GM12878 (cell line): Measurements from ENCODE around the gene PLPPR1.

Source experiments
- BMI1 ChIP-seq: fragments of 450-650 bp; IDR thresholded peaks from 2 replicates; pipeline ENCODE4 v1.6.1; 2016; ENCODE audit warnings: mild to moderate bottlenecking, moderate library complexity, borderline replicate concordance
- EP300 ChIP-seq, 2 experiments: fragments of 150-350 bp in 1 of 2; IDR thresholded peaks; 2 replicates each; pipeline ENCODE4 v1.6.1; 2011 to 2012; ENCODE audit warnings: low read depth in 2 of 2, low read length in 2 of 2, borderline replicate concordance in 1 of 2, improper control_type of control experiment in 1 of 2, inconsistent platforms in 1 of 2; ENCODE audit not compliant: control insufficient read depth in 1 of 2
- EZH2 ChIP-seq: IDR thresholded peaks from 2 replicates; pipeline ENCODE4 v1.6.1; 2012; ENCODE audit warnings: low read depth, mild to moderate bottlenecking, control low read depth, inconsistent platforms, low read length, borderline replicate concordance; ENCODE audit not compliant: control insufficient read depth
- IKZF1 ChIP-seq: fragments of 450-650 bp; conservative IDR thresholded peaks from 2 replicates; pipeline ENCODE4 v1.6.1; 2017; ENCODE audit warnings: antibody characterized with exemption, mild to moderate bottlenecking
- MYC ChIP-seq: IDR thresholded peaks from 2 replicates; pipeline ENCODE4 v1.6.1; 2011; ENCODE audit warnings: mild to moderate bottlenecking, low read length, moderate library complexity, inconsistent platforms; ENCODE audit not compliant: insufficient read depth, insufficient replicate concordance, insufficient read length, severe bottlenecking
- POLR2A ChIP-seq: IDR thresholded peaks from 2 replicates; pipeline ENCODE4 v1.6.1; 2011; ENCODE audit warnings: low read depth, mild to moderate bottlenecking, low read length
- RAD21 ChIP-seq: IDR thresholded peaks from 2 replicates; pipeline ENCODE4 v1.6.1; 2011; ENCODE audit warnings: mild to moderate bottlenecking, low read depth, low read length, moderate library complexity; ENCODE audit not compliant: insufficient read depth
- RFX5 ChIP-seq: IDR thresholded peaks from 2 replicates; pipeline ENCODE4 v1.6.1; 2011; ENCODE audit warnings: low read depth, low read length, improper control_type of control experiment
- TARDBP ChIP-seq: IDR thresholded peaks from 2 replicates; pipeline ENCODE4 v1.6.1; 2016; ENCODE audit warnings: borderline replicate concordance
- TF ChIP-seq, protein P1 (sequence below), 3 experiments: IDR thresholded peaks in 2 of 3; conservative IDR thresholded peaks in 1 of 3; 2 replicates each; pipeline ENCODE4 v1.5.1; 2011; ENCODE audit warnings: low read depth in 3 of 3, low read length in 3 of 3, mild to moderate bottlenecking in 3 of 3, control low read depth in 2 of 3, moderate library complexity in 2 of 3, inconsistent platforms in 1 of 3, mixed read lengths in 1 of 3; ENCODE audit not compliant: control insufficient read depth in 2 of 3, insufficient read depth in 1 of 3; ENCODE audit errors: extremely low read depth in 1 of 3

DNA sequence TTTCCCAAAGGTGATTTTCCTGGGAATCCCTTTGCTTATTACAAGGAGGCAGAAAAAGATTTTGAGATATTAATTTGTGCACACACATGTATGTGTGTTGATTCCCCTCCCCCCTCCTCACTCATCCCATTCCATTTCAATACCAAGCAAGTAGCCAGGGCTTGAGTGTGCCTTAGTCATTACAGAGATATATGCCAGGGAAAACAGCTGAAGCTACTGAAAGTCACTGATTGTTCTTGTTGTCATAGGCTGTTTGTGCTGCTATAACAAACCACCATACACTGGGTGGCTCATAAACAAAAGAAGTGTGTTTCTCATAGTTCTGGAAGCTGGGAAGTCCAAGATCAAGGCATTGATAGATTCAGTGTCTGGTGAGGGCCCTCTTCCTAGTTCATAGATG is 197.6 kb downstream of the PLPPR1 start:
- TF ChIP-seq MYC = no peak
- TF ChIP-seq TARDBP = no peak
- no peak for TF ChIP-seq BMI1
- no peak for TF ChIP-seq POLR2A
- TF ChIP-seq, protein P1, sequence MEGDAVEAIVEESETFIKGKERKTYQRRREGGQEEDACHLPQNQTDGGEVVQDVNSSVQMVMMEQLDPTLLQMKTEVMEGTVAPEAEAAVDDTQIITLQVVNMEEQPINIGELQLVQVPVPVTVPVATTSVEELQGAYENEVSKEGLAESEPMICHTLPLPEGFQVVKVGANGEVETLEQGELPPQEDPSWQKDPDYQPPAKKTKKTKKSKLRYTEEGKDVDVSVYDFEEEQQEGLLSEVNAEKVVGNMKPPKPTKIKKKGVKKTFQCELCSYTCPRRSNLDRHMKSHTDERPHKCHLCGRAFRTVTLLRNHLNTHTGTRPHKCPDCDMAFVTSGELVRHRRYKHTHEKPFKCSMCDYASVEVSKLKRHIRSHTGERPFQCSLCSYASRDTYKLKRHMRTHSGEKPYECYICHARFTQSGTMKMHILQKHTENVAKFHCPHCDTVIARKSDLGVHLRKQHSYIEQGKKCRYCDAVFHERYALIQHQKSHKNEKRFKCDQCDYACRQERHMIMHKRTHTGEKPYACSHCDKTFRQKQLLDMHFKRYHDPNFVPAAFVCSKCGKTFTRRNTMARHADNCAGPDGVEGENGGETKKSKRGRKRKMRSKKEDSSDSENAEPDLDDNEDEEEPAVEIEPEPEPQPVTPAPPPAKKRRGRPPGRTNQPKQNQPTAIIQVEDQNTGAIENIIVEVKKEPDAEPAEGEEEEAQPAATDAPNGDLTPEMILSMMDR (IDR thresholded peaks at IDR 0.05 in 2 of 3, conservative IDR thresholded peaks at IDR 0.05 in 1 of 3; ENCODE audit: control insufficient read depth in 2 of 3, extremely low read depth in 1 of 3, insufficient read depth in 1 of 3, low read depth in 3 of 3, low read length in 3 of 3) = no peak
- TF ChIP-seq RFX5 = no peak
- TF ChIP-seq EP300 (IDR thresholded peaks at IDR 0.05; ENCODE audit: borderline replicate concordance in 1 of 2, control insufficient read depth in 1 of 2, low read depth in 2 of 2, low read length in 2 of 2) = no peak
- TF ChIP-seq IKZF1 = no peak
- no peak for TF ChIP-seq EZH2
- TF ChIP-seq RAD21 = no peak
